H1 (cell line): ENCODE data around the gene DEAF1. TPM values are rescaled to one million over a fixed set of nuclear protein-coding genes. Genes with fewer than 3 reads are reported as not detected.

Experiments
- ASH2L ChIP-seq: fragments of 200-600, 300-600 bp; sonication (generic); IDR thresholded peaks from one replicate; pipeline ENCODE4 v1.7.1; 2017; ENCODE audit warnings: low read length
- CREB1 ChIP-seq: IDR thresholded peaks from 2 replicates; pipeline ENCODE4 v1.6.1; 2012; ENCODE audit warnings: inconsistent platforms
- JUN ChIP-seq: IDR thresholded peaks from 2 replicates; pipeline ENCODE4 v1.6.1; 2011; ENCODE audit warnings: low read depth, mild to moderate bottlenecking, improper control_type of control experiment, low read length
- KDM1A ChIP-seq: fragments of 200-600, 300-600 bp; sonication (generic); IDR thresholded peaks from 2 replicates; pipeline ENCODE4 v1.7.1; 2016; ENCODE audit warnings: mild to moderate bottlenecking, low read length, borderline replicate concordance
- KDM5A ChIP-seq: fragments of 200-600 bp; IDR thresholded peaks from 2 replicates; pipeline ENCODE4 v1.7.1; 2012; ENCODE audit warnings: mild to moderate bottlenecking, low read length, inconsistent platforms, mixed read lengths
- PHF8 ChIP-seq: fragments of 200-600 bp; sonication (generic); conservative IDR thresholded peaks from 2 replicates; pipeline ENCODE4 v1.7.1; 2012; ENCODE audit warnings: low read depth, mild to moderate bottlenecking, inconsistent platforms, low read length, moderate library complexity
- SP2 ChIP-seq: IDR thresholded peaks from 2 replicates; pipeline ENCODE4 v1.6.1; 2012; ENCODE audit warnings: mild to moderate bottlenecking, low read length, inconsistent platforms
- TAF1 ChIP-seq: IDR thresholded peaks from 2 replicates; pipeline ENCODE4 v1.6.1; 2011; ENCODE audit warnings: mild to moderate bottlenecking, low read depth, low read length
- TAF7 ChIP-seq: optimal IDR thresholded peaks from 2 replicates; pipeline ENCODE3; 2011; ENCODE audit warnings: low read depth, mild to moderate bottlenecking, inconsistent platforms, low read length, moderate library complexity, borderline replicate concordance
- polyA plus RNA-seq, 7 experiments: library from polyadenylated mRNA; depleted of rRNA in 3 of 7; stranded (reverse) in 5 of 7; unstranded in 2 of 7; fragments of >200 nt in 5 of 7; fragments of 200-250 nt in 2 of 7; gene quantifications; 1 replicate in 5 of 7; 2 replicates in 1 of 7; 4 replicates in 1 of 7; pipeline versions ENCODE4 v1.2.1 to v1.2.3, GENCODE V29; 2011 to 2013; ENCODE audit warnings: missing spikeins in 2 of 7, mixed read lengths in 2 of 7
- total RNA-seq: library from RNA; stranded (reverse); fragmentation: NEBNext Ultra II Directional; extraction: Animal tissue kit (Norgen Biotek cat#: 25700); gene quantifications from 2 replicates; pipeline ENCODE4 v1.2.1, GENCODE V29; 2021
- TF ChIP-seq, protein P1 (sequence below): IDR thresholded peaks from 2 replicates; pipeline ENCODE4 v1.6.1; 2012; ENCODE audit warnings: low read length, inconsistent platforms

The DEAF1 gene
- total and polyA plus RNA-seq, 2 of the 8 experiments (the other 6 are each of a cell fraction or from before 2014, with no cell fraction given): 47.3 to 58.4 TPM

DNA sequence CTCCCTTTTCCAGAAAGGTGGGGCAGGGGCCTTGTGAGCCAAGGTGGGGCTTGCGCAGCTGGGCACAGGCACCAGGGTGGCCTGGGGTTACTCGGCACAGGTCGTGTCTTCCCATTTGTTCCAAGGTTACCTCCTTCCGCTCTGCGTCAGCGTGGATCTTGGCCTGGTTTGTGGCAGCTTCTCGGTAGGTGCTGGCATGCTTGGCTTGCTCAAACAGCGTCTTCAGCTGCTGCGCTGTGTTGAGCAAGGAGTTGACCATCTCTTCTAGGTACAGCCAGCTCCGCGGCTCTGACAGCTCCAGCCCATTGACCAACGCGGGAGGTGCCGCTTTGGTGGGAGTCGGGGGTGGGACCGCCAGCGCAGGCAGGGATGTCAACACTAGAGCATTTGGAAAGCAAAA lies 20.6 kb downstream of the DEAF1 start (continued):
- no peak for TF ChIP-seq KDM1A
- TF ChIP-seq, protein P1, sequence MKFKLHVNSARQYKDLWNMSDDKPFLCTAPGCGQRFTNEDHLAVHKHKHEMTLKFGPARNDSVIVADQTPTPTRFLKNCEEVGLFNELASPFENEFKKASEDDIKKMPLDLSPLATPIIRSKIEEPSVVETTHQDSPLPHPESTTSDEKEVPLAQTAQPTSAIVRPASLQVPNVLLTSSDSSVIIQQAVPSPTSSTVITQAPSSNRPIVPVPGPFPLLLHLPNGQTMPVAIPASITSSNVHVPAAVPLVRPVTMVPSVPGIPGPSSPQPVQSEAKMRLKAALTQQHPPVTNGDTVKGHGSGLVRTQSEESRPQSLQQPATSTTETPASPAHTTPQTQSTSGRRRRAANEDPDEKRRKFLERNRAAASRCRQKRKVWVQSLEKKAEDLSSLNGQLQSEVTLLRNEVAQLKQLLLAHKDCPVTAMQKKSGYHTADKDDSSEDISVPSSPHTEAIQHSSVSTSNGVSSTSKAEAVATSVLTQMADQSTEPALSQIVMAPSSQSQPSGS: no peak
- TF ChIP-seq CREB1: no peak
- no peak for TF ChIP-seq TAF1
- no peak for TF ChIP-seq TAF7
- TF ChIP-seq KDM5A: no peak
- TF ChIP-seq JUN: no peak
- no peak for TF ChIP-seq SP2
- TF ChIP-seq ASH2L: no peak
- TF ChIP-seq PHF8: no peak
